Coronary artery (tissue), 2 donors: ENCODE results near the gene FOXP4.
A peak's percentile ranks its signal among the peaks of the same experiment; 100 is the strongest.

Source experiments
- DNase-seq: peaks from one replicate; pipeline ENCODE4 v3.0.0-alpha.2; 2017; ENCODE audit warnings: low spot score
- H3K27ac ChIP-seq, 2 donors: fragments of 200-600 bp; sonication (generic); one replicate each; pipeline ENCODE4 v1.5.1; 2016 to 2019
- H3K4me3 ChIP-seq: fragments of 200-600 bp; sonication (generic); 2 replicates; pipeline ENCODE4 v1.5.1; 2016; ENCODE audit warnings: mild to moderate bottlenecking, moderate library complexity
- TF ChIP-seq, protein P1 (sequence below): fragments of 200-600 bp; sonication (generic); IDR thresholded peaks from one replicate; pipeline ENCODE4 v1.5.1; 2019; ENCODE audit warnings: antibody characterized with exemption

The FOXP4 gene

GRCh38 chr6:41546866-41547798 lies 951 bp downstream of the FOXP4 start:
- peak; percentile 79 for DNase-seq
- TF ChIP-seq, protein P1, sequence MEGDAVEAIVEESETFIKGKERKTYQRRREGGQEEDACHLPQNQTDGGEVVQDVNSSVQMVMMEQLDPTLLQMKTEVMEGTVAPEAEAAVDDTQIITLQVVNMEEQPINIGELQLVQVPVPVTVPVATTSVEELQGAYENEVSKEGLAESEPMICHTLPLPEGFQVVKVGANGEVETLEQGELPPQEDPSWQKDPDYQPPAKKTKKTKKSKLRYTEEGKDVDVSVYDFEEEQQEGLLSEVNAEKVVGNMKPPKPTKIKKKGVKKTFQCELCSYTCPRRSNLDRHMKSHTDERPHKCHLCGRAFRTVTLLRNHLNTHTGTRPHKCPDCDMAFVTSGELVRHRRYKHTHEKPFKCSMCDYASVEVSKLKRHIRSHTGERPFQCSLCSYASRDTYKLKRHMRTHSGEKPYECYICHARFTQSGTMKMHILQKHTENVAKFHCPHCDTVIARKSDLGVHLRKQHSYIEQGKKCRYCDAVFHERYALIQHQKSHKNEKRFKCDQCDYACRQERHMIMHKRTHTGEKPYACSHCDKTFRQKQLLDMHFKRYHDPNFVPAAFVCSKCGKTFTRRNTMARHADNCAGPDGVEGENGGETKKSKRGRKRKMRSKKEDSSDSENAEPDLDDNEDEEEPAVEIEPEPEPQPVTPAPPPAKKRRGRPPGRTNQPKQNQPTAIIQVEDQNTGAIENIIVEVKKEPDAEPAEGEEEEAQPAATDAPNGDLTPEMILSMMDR = no peak
- Histone ChIP-seq H3K27ac (peak overlapping the region; percentile 77 to 95), H3K4me3 (peak overlapping the region; percentile 90)

DNA sequence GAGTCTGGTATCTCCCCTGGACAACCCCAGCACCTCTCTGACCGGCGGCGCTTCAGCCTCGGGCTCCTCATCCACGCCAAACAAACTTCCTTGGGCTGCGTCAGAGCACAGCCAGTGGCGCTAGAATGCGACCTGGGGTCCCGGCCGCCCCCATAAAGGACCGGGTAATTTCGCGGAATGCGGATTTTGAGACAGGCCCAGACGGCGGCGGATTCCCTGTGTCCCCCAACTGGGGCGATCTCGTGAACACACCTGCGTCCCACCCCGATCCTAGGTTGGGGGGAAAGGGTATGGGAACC lies 1.6 kb downstream of the FOXP4 start:
- DNase-seq = no peak
- TF ChIP-seq, protein P1 = no peak
- H3K27ac ChIP-seq = peak overlapping the region; percentile 77 to 95

GRCh38 chr6:41548098-41548840 lies 2.1 kb downstream of the FOXP4 start:
- H3K4me3 ChIP-seq = peak overlapping the region; percentile 90
- DNase-seq = no peak
- TF ChIP-seq, protein P1 = no peak
- H3K27ac ChIP-seq = peak overlapping the region; percentile 77 to 95

More for the DNA sequence above, 1.6 kb downstream of the FOXP4 start:
- peak overlapping the region; percentile 90 for H3K4me3 ChIP-seq

GRCh38 chr6:41548841-41549642 lies 2.9 kb downstream of the FOXP4 start:
- TF ChIP-seq, protein P1 = no peak
- no peak for DNase-seq
- Histone ChIP-seq H3K27ac (no peak overlapping the region), H3K4me3 (peak overlapping the region; percentile 90)

DNA sequence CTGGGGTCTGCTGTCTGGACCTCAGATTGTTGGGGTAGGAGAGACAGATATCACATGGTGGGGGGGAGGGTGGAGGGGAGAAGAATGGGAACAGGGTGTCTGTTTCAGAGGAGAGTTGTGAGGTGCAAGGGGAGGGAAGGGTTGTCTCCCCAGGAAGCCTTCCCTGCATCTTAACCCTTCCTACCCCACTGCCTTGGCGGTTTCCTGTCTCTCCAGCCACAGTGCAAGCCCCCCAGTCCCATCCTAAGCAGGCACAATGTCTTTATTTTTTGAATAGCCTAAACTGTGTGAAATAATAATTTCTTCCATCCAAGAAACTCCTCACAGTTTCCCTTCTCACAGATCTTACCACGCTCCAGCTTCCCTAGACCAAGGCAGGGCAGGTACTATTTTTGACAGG lies 3.5 kb downstream of the FOXP4 start:
- H3K4me3 ChIP-seq = no peak overlapping the region
- no peak for DNase-seq
- TF ChIP-seq, protein P1 = no peak
- H3K27ac ChIP-seq = no peak overlapping the region

DNA sequence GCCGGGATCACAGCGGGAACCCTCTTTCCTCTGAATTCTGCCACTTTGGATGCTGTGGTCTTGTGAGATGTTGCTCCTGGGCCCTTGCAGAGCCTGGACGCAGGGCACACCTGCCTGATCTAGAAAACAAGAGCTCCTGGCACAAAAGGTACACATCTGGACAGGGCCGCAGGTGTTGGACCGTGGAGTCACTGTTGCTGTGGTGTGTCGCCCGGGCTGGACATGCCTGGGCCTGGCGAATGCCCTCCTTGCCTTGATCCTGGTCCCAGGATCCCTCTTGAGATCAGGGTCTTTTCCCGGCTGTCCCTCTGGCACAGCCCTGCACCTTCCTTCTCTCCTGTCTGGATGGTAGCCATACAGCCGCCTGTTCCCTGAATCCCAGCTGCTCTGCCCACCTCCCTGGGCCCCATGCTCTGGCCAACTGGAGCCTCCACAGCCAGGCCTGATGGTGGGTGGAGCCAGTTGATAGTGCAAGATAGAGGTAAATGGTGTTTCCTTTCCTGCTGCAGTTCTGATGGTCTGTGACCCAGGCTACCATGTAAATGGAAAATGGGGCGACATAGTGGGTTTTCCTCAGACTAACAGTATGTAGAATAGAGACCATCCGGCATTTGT lies 5.0 kb downstream of the FOXP4 start:
- TF ChIP-seq, protein P1 = no peak
- no peak overlapping the region for H3K27ac ChIP-seq
- no peak overlapping the region for H3K4me3 ChIP-seq
- DNase-seq = no peak
